Measurements from ENCODE around the gene MEDAG.

The MEDAG gene

GRCh38 chr13:30905932-30906383, at the start of gene MEDAG:
Gene MEDAG, plus strand, starts transcription at chr13:30906271. Its CDS starts 245 bp downstream, at chr13:30906516.
- DNase-seq, result no peak

- no peak for DNase-seq
These were observed 49.1 kb upstream of the MEDAG start for GRCh38 chr13:30857018-30857417.

GRCh38 chr13:30857636-30858035, 48.4 kb upstream of the MEDAG start:
- DNase-seq, result no peak

- no peak for DNase-seq
These were observed 46.7 kb upstream of the MEDAG start for GRCh38 chr13:30859326-30859725.

GRCh38 chr13:30861163-30861562, 44.9 kb upstream of the MEDAG start:
- DNase-seq, result no peak

- no peak for DNase-seq
These were observed 44.1 kb upstream of the MEDAG start for GRCh38 chr13:30861836-30862467.

GRCh38 chr13:30862707-30863106, 43.4 kb upstream of the MEDAG start:
- no peak for DNase-seq

- DNase-seq, result no peak
These were observed 42.8 kb upstream of the MEDAG start for GRCh38 chr13:30863231-30863630.

GRCh38 chr13:30863796-30864195, 42.3 kb upstream of the MEDAG start:
- DNase-seq, result no peak

GRCh38 chr13:30864433-30865122, 41.5 kb upstream of the MEDAG start:
- DNase-seq, result no peak

- peak; percentile 16 for DNase-seq
These were observed 40.7 kb upstream of the MEDAG start for GRCh38 chr13:30865123-30866049.

- DNase-seq, result no peak
These were observed 39.4 kb upstream of the MEDAG start for GRCh38 chr13:30866677-30867076.

- no peak for DNase-seq
These were observed 38.9 kb upstream of the MEDAG start for GRCh38 chr13:30867089-30867669.

GRCh38 chr13:30868799-30869470, 37.1 kb upstream of the MEDAG start:
- DNase-seq, result no peak

GRCh38 chr13:30869491-30869890, 36.6 kb upstream of the MEDAG start:
- DNase-seq, result no peak

- no peak for DNase-seq
These were observed 35.8 kb upstream of the MEDAG start for GRCh38 chr13:30870049-30870884.

GRCh38 chr13:30870916-30871587, 35.0 kb upstream of the MEDAG start:
- no peak for DNase-seq

- no peak for DNase-seq
These were observed 34.3 kb upstream of the MEDAG start for GRCh38 chr13:30871588-30872275.

- DNase-seq, result no peak
These were observed 33.8 kb upstream of the MEDAG start for GRCh38 chr13:30872276-30872594.

GRCh38 chr13:30872685-30873461, 33.2 kb upstream of the MEDAG start:
- DNase-seq, result no peak

Data from activated effector memory CD4-positive, alpha-beta T cell treated with Interleukin-2 at 50 U/mL for 16 hours (primary cell).